Measurements from ENCODE around the gene ANKK1.

ANKK1 gene

GRCh38 chr11:113356203-113356602, 31.4 kb upstream of the ANKK1 start:
- H3K36me3 ChIP-seq (ENCODE audit: control insufficient read depth, insufficient read depth, low read length), result peaks cover 4% of the 10 kb centered on the region
- no peaks in the 10 kb centered on the region for H3K27me3 ChIP-seq (ENCODE audit: control insufficient read depth, insufficient read depth, low read length, poor library complexity, severe bottlenecking)
- WGBS, 2 experiments, result 87 to 93% methylated on average over 3 of the region's 3 CpGs
- no peak overlapping the region for H3K4me3 ChIP-seq (ENCODE audit: insufficient read depth, low read depth, low read length)
- H3K4me1 ChIP-seq (ENCODE audit: control insufficient read depth, insufficient read depth, low read length), result no peaks in the 10 kb centered on the region
- H3K9me3 ChIP-seq (ENCODE audit: control insufficient read depth, low read length), result no peaks in the 10 kb centered on the region
- no peak overlapping the region for H3K27ac ChIP-seq (ENCODE audit: insufficient read depth, low read depth, low read length, poor library complexity, severe bottlenecking)

GRCh38 chr11:113363406-113363805, 24.2 kb upstream of the ANKK1 start:
- Histone ChIP-seq H3K9me3 (ENCODE audit: control insufficient read depth, low read length) (no peaks in the 10 kb centered on the region), H3K27ac (ENCODE audit: insufficient read depth, low read depth, low read length, poor library complexity, severe bottlenecking) (no peak overlapping the region), H3K36me3 (ENCODE audit: control insufficient read depth, insufficient read depth, low read length) (no peaks in the 10 kb centered on the region), H3K27me3 (ENCODE audit: control insufficient read depth, insufficient read depth, low read length, poor library complexity, severe bottlenecking) (no peaks in the 10 kb centered on the region), H3K4me3 (ENCODE audit: insufficient read depth, low read depth, low read length) (no peak overlapping the region), H3K4me1 (ENCODE audit: control insufficient read depth, insufficient read depth, low read length) (no peaks in the 10 kb centered on the region)
- WGBS, 2 experiments, result 93 to 94% methylated on average over 5 of the region's 5 CpGs

GRCh38 chr11:113363996-113364641, 23.5 kb upstream of the ANKK1 start:
- Histone ChIP-seq H3K36me3 (ENCODE audit: control insufficient read depth, insufficient read depth, low read length) (no peaks in the 10 kb centered on the region), H3K27ac (ENCODE audit: insufficient read depth, low read depth, low read length, poor library complexity, severe bottlenecking) (no peak overlapping the region), H3K4me3 (ENCODE audit: insufficient read depth, low read depth, low read length) (no peak overlapping the region), H3K4me1 (ENCODE audit: control insufficient read depth, insufficient read depth, low read length) (no peaks in the 10 kb centered on the region), H3K9me3 (ENCODE audit: control insufficient read depth, low read length) (no peaks in the 10 kb centered on the region), H3K27me3 (ENCODE audit: control insufficient read depth, insufficient read depth, low read length, poor library complexity, severe bottlenecking) (no peaks in the 10 kb centered on the region)
- 92 to 98% methylated on average over 7 of the region's 7 CpGs for WGBS, 2 experiments

- H3K27me3 ChIP-seq (ENCODE audit: control insufficient read depth, insufficient read depth, low read length, poor library complexity, severe bottlenecking), result no peaks in the 10 kb centered on the region
- no peaks in the 10 kb centered on the region for H3K4me1 ChIP-seq (ENCODE audit: control insufficient read depth, insufficient read depth, low read length)
- H3K27ac ChIP-seq (ENCODE audit: insufficient read depth, low read depth, low read length, poor library complexity, severe bottlenecking), result no peak overlapping the region
- H3K9me3 ChIP-seq (ENCODE audit: control insufficient read depth, low read length), result no peaks in the 10 kb centered on the region
- H3K4me3 ChIP-seq (ENCODE audit: insufficient read depth, low read depth, low read length), result no peak overlapping the region
- H3K36me3 ChIP-seq (ENCODE audit: control insufficient read depth, insufficient read depth, low read length), result no peaks in the 10 kb centered on the region
- WGBS, 2 experiments, result 89 to 95% methylated on average over 5 of the region's 5 CpGs
Observed at GRCh38 chr11:113365895-113366294, 21.7 kb upstream of the ANKK1 start.

- WGBS, 2 experiments, result 92% methylated on average over 3 of the region's 3 CpGs; no CpG with 5 or more reads in 1 of the 2 experiments
- Histone ChIP-seq H3K4me3 (ENCODE audit: insufficient read depth, low read depth, low read length) (no peak overlapping the region), H3K36me3 (ENCODE audit: control insufficient read depth, insufficient read depth, low read length) (no peaks in the 10 kb centered on the region), H3K27me3 (ENCODE audit: control insufficient read depth, insufficient read depth, low read length, poor library complexity, severe bottlenecking) (no peaks in the 10 kb centered on the region), H3K9me3 (ENCODE audit: control insufficient read depth, low read length) (no peaks in the 10 kb centered on the region), H3K4me1 (ENCODE audit: control insufficient read depth, insufficient read depth, low read length) (no peaks in the 10 kb centered on the region), H3K27ac (ENCODE audit: insufficient read depth, low read depth, low read length, poor library complexity, severe bottlenecking) (no peak overlapping the region)
Observed at GRCh38 chr11:113369411-113369810, 18.2 kb upstream of the ANKK1 start.

- Histone ChIP-seq H3K27me3 (ENCODE audit: control insufficient read depth, insufficient read depth, low read length, poor library complexity, severe bottlenecking) (no peaks in the 10 kb centered on the region), H3K36me3 (ENCODE audit: control insufficient read depth, insufficient read depth, low read length) (no peaks in the 10 kb centered on the region), H3K4me1 (ENCODE audit: control insufficient read depth, insufficient read depth, low read length) (no peaks in the 10 kb centered on the region), H3K4me3 (ENCODE audit: insufficient read depth, low read depth, low read length) (no peak overlapping the region), H3K27ac (ENCODE audit: insufficient read depth, low read depth, low read length, poor library complexity, severe bottlenecking) (no peak overlapping the region), H3K9me3 (ENCODE audit: control insufficient read depth, low read length) (no peaks in the 10 kb centered on the region)
- WGBS, 2 experiments, result 90 to 95% methylated on average over 5 of the region's 5 CpGs
Observed at GRCh38 chr11:113370634-113371033, 16.9 kb upstream of the ANKK1 start.

GRCh38 chr11:113372309-113372708, 15.3 kb upstream of the ANKK1 start:
- no peak overlapping the region for H3K27ac ChIP-seq (ENCODE audit: insufficient read depth, low read depth, low read length, poor library complexity, severe bottlenecking)
- 86 to 100% methylated on average over 3 of the region's 4 CpGs for WGBS, 2 experiments
- no peaks in the 10 kb centered on the region for H3K27me3 ChIP-seq (ENCODE audit: control insufficient read depth, insufficient read depth, low read length, poor library complexity, severe bottlenecking)
- no peak overlapping the region for H3K4me3 ChIP-seq (ENCODE audit: insufficient read depth, low read depth, low read length)
- no peaks in the 10 kb centered on the region for H3K4me1 ChIP-seq (ENCODE audit: control insufficient read depth, insufficient read depth, low read length)
- no peaks in the 10 kb centered on the region for H3K36me3 ChIP-seq (ENCODE audit: control insufficient read depth, insufficient read depth, low read length)
- H3K9me3 ChIP-seq (ENCODE audit: control insufficient read depth, low read length), result no peaks in the 10 kb centered on the region

- Histone ChIP-seq H3K36me3 (ENCODE audit: control insufficient read depth, insufficient read depth, low read length) (no peaks in the 10 kb centered on the region), H3K27ac (ENCODE audit: insufficient read depth, low read depth, low read length, poor library complexity, severe bottlenecking) (no peak overlapping the region), H3K4me3 (ENCODE audit: insufficient read depth, low read depth, low read length) (no peak overlapping the region), H3K4me1 (ENCODE audit: control insufficient read depth, insufficient read depth, low read length) (peaks cover 9% of the 10 kb centered on the region), H3K27me3 (ENCODE audit: control insufficient read depth, insufficient read depth, low read length, poor library complexity, severe bottlenecking) (no peaks in the 10 kb centered on the region), H3K9me3 (ENCODE audit: control insufficient read depth, low read length) (no peaks in the 10 kb centered on the region)
- WGBS, 2 experiments, result 91 to 95% methylated on average over 3 of the region's 3 CpGs
Observed at GRCh38 chr11:113373306-113373705, 14.3 kb upstream of the ANKK1 start.

GRCh38 chr11:113373981-113374560, 13.5 kb upstream of the ANKK1 start:
- no peaks in the 10 kb centered on the region for H3K36me3 ChIP-seq (ENCODE audit: control insufficient read depth, insufficient read depth, low read length)
- 83 to 85% methylated on average over 10 of the region's 10 CpGs for WGBS, 2 experiments
- no peaks in the 10 kb centered on the region for H3K27me3 ChIP-seq (ENCODE audit: control insufficient read depth, insufficient read depth, low read length, poor library complexity, severe bottlenecking)
- no peak overlapping the region for H3K4me3 ChIP-seq (ENCODE audit: insufficient read depth, low read depth, low read length)
- H3K9me3 ChIP-seq (ENCODE audit: control insufficient read depth, low read length), result no peaks in the 10 kb centered on the region
- H3K4me1 ChIP-seq (ENCODE audit: control insufficient read depth, insufficient read depth, low read length), result peaks cover 9% of the 10 kb centered on the region
- H3K27ac ChIP-seq (ENCODE audit: insufficient read depth, low read depth, low read length, poor library complexity, severe bottlenecking), result no peak overlapping the region

GRCh38 chr11:113375402-113375801, 12.2 kb upstream of the ANKK1 start:
- H3K4me1 ChIP-seq (ENCODE audit: control insufficient read depth, insufficient read depth, low read length), result peaks cover 9% of the 10 kb centered on the region
- 91 to 94% methylated on average over 5 of the region's 5 CpGs for WGBS, 2 experiments
- no peaks in the 10 kb centered on the region for H3K36me3 ChIP-seq (ENCODE audit: control insufficient read depth, insufficient read depth, low read length)
- H3K27me3 ChIP-seq (ENCODE audit: control insufficient read depth, insufficient read depth, low read length, poor library complexity, severe bottlenecking), result no peaks in the 10 kb centered on the region
- H3K9me3 ChIP-seq (ENCODE audit: control insufficient read depth, low read length), result no peaks in the 10 kb centered on the region
- no peak overlapping the region for H3K27ac ChIP-seq (ENCODE audit: insufficient read depth, low read depth, low read length, poor library complexity, severe bottlenecking)
- no peak overlapping the region for H3K4me3 ChIP-seq (ENCODE audit: insufficient read depth, low read depth, low read length)

Measured in ectodermal cell (in vitro differentiated cells).